K562 (cell line): ENCODE measurements around the gene DSTYK. TPM values are rescaled to one million over a fixed set of nuclear protein-coding genes. Genes with fewer than 3 reads are reported as not detected.

Source experiments
- BRF1 ChIP-seq: IDR thresholded peaks from 3 replicates; pipeline ENCODE4 v1.6.1; 2011; ENCODE audit warnings: borderline replicate concordance, mild to moderate bottlenecking; ENCODE audit not compliant: insufficient read length; ENCODE audit errors: extremely low read depth
- CSDE1 ChIP-seq, 2 experiments: fragments of 450-650 bp; IDR thresholded peaks; 2 replicates each; pipeline ENCODE4 v1.6.1; 2016; ENCODE audit warnings: mild to moderate bottlenecking in 1 of 2
- HDAC2 ChIP-seq: fragments of 450-650 bp; IDR thresholded peaks from 2 replicates; pipeline ENCODE4 v1.6.1; 2016; ENCODE audit warnings: mild to moderate bottlenecking
- ILK ChIP-seq: fragments of 450-650 bp; IDR thresholded peaks from 2 replicates; pipeline ENCODE4 v1.6.1; 2016; ENCODE audit warnings: missing genetic modification characterization, low read depth, mild to moderate bottlenecking, missing compliant biosample characterization, moderate library complexity, borderline replicate concordance
- KDM1A ChIP-seq, 2 experiments: fragments of 450-650 bp; IDR thresholded peaks; 2 replicates each; pipeline ENCODE4 v1.6.1; 2016; ENCODE audit warnings: mild to moderate bottlenecking in 2 of 2
- RCOR1 ChIP-seq, 2 experiments: IDR thresholded peaks; 2 replicates each; pipeline ENCODE4 v1.6.1; 2012; ENCODE audit warnings: low read depth in 2 of 2, low read length in 2 of 2, borderline replicate concordance in 1 of 2, improper control_type of control experiment in 1 of 2
- SREBF1 ChIP-seq: fragments of 150-350 bp; IDR thresholded peaks from 2 replicates; pipeline ENCODE4 v1.6.1; 2014; ENCODE audit warnings: antibody characterized with exemption, low read depth, low read length, borderline replicate concordance
- ZKSCAN1 ChIP-seq: fragments of 150-350 bp; IDR thresholded peaks from 2 replicates; pipeline ENCODE4 v1.6.1; 2016; ENCODE audit warnings: low read depth, low read length
- ZNF644 ChIP-seq: fragments of 200-800 bp; sonication (Bioruptor generic); IDR thresholded peaks from 2 replicates; pipeline ENCODE4 v1.6.1; 2016; ENCODE audit warnings: low read depth, missing genetic modification characterization, missing compliant biosample characterization
- polyA plus RNA-seq, 8 experiments: library from polyadenylated mRNA; depleted of rRNA in 4 of 8; stranded (reverse) in 5 of 8; unstranded in 3 of 8; fragments of >200 nt; fragmentation: Nextera tagmentation in 2 of 8; fragmentation: Illumina TruSeq in 1 of 8; extraction: Ambion mirVana in 2 of 8; extraction: Trizol in 1 of 8; gene quantifications; 2 replicates each; pipeline versions ENCODE4 v1.2.1 to v1.2.3, GENCODE V29; 2011 to 2014; ENCODE audit warnings: inconsistent platforms in 1 of 8, missing spikeins in 1 of 8
- total RNA-seq, 7 experiments: library from RNA; depleted of rRNA in 6 of 7; stranded (reverse); fragments of >200 nt in 6 of 7; fragmentation: Illumina TruSeq in 2 of 7; extraction: Trizol in 2 of 7; gene quantifications; 2 replicates each; pipeline versions ENCODE4 v1.2.1 to v1.2.3, GENCODE V29; 2011 to 2021; ENCODE audit warnings: low replicate concordance in 1 of 7
- TF ChIP-seq, protein P1 (sequence below): fragments of 450-650 bp; IDR thresholded peaks from 2 replicates; pipeline ENCODE4 v1.6.1; 2016; ENCODE audit warnings: antibody characterized with exemption
- TF ChIP-seq, protein P2 (sequence below): conservative IDR thresholded peaks from 2 replicates; pipeline ENCODE4 v1.6.1; 2011; ENCODE audit warnings: low read depth, mild to moderate bottlenecking, low read length; ENCODE audit not compliant: control insufficient read depth
- TF ChIP-seq, protein P3 (sequence below): fragments of 450-650 bp; IDR thresholded peaks from 2 replicates; pipeline ENCODE4 v1.6.1; 2016; ENCODE audit warnings: mild to moderate bottlenecking, moderate library complexity

Gene DSTYK
- total and polyA plus RNA-seq, 9 of the 15 experiments (the other 6 are each of a cell fraction or from before 2014, with no cell fraction given): 4.2 to 7.1 (median 6.2) TPM

DNA sequence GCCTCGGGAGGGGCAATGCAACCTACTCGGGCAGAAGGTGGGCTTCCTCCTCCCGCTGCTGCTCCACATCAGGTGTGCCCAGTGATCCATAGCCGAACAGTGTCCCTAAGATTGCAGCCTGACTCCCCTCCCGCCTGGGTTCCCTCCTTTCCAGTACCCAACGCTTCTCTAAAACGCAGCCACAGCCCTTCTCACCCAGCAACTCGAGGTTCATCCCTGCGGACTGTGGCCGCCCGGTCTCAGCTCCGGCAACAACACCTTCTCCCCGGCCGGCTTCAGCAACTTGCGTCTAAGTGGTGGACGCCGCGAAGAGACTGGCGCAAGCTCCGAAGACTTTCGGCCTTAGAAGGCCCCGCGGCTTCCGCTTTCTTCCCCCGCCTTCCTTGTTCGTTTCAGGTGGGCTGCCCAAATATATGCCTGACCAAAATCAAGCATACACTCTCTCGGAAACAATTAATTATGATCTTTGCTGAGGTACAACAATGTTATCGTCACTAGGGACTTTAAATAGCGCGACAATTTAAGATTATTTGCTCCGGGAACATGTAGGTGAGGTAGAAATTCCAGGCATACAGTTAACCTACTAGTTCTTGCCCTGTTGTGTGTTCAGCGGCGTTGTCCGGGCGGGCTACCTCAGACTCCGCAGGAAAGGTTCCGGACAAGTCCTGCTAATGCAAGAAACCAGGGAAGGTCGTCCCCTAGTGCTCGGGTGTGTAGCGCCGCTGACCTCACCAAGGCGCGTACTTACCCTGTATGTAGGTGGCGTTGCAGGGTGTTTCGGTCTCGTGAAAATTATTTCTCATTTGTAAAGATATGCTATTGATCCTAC lies 89.6 kb downstream of the DSTYK start, which contains the start of gene RBBP5 (continued):
- peak in 1 of 2 experiments; percentile 44; a peak in 2 of 4 replicates for TF ChIP-seq KDM1A (IDR thresholded peaks at IDR 0.05)
- TF ChIP-seq, protein P1, sequence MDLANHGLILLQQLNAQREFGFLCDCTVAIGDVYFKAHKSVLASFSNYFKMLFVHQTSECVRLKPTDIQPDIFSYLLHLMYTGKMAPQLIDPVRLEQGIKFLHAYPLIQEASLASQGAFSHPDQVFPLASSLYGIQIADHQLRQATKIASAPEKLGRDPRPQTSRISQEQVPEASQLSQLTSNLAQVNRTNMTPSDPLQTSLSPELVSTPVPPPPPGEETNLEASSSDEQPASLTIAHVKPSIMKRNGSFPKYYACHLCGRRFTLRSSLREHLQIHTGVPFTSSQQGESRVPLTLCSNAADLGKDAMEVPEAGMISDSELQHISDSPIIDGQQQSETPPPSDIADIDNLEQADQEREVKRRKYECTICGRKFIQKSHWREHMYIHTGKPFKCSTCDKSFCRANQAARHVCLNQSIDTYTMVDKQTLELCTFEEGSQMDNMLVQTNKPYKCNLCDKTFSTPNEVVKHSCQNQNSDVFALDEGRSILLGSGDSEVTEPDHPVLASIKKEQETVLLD: peak; percentile 82; the same call in 1 of the 2 replicates
- TF ChIP-seq HDAC2: 0 out of 2 replicates have a peak, but pooled peaks have one; percentile 67
- TF ChIP-seq, protein P2, sequence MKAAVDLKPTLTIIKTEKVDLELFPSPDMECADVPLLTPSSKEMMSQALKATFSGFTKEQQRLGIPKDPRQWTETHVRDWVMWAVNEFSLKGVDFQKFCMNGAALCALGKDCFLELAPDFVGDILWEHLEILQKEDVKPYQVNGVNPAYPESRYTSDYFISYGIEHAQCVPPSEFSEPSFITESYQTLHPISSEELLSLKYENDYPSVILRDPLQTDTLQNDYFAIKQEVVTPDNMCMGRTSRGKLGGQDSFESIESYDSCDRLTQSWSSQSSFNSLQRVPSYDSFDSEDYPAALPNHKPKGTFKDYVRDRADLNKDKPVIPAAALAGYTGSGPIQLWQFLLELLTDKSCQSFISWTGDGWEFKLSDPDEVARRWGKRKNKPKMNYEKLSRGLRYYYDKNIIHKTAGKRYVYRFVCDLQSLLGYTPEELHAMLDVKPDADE: no peak; the same call in 1 of the 2 replicates
- peak; percentile 91 for TF ChIP-seq ZKSCAN1
- peak in 1 of 2 experiments; percentile 63; a peak in 1 of 4 replicates for TF ChIP-seq CSDE1 (IDR thresholded peaks at IDR 0.05)
- peak; percentile 83; the same call in 1 of the 2 replicates for TF ChIP-seq SREBF1
- peak in 1 of 2 experiments; percentile 75; a peak in 1 of 4 replicates for TF ChIP-seq RCOR1 (IDR thresholded peaks at IDR 0.05; ENCODE audit: borderline replicate concordance in 1 of 2, low read depth in 2 of 2, low read length in 2 of 2)
- TF ChIP-seq ZNF644 (tag): peak; percentile 82; the same call in 1 of the 2 replicates
- TF ChIP-seq BRF1: no peak
- TF ChIP-seq ILK (tag): no peak
- TF ChIP-seq, protein P3, sequence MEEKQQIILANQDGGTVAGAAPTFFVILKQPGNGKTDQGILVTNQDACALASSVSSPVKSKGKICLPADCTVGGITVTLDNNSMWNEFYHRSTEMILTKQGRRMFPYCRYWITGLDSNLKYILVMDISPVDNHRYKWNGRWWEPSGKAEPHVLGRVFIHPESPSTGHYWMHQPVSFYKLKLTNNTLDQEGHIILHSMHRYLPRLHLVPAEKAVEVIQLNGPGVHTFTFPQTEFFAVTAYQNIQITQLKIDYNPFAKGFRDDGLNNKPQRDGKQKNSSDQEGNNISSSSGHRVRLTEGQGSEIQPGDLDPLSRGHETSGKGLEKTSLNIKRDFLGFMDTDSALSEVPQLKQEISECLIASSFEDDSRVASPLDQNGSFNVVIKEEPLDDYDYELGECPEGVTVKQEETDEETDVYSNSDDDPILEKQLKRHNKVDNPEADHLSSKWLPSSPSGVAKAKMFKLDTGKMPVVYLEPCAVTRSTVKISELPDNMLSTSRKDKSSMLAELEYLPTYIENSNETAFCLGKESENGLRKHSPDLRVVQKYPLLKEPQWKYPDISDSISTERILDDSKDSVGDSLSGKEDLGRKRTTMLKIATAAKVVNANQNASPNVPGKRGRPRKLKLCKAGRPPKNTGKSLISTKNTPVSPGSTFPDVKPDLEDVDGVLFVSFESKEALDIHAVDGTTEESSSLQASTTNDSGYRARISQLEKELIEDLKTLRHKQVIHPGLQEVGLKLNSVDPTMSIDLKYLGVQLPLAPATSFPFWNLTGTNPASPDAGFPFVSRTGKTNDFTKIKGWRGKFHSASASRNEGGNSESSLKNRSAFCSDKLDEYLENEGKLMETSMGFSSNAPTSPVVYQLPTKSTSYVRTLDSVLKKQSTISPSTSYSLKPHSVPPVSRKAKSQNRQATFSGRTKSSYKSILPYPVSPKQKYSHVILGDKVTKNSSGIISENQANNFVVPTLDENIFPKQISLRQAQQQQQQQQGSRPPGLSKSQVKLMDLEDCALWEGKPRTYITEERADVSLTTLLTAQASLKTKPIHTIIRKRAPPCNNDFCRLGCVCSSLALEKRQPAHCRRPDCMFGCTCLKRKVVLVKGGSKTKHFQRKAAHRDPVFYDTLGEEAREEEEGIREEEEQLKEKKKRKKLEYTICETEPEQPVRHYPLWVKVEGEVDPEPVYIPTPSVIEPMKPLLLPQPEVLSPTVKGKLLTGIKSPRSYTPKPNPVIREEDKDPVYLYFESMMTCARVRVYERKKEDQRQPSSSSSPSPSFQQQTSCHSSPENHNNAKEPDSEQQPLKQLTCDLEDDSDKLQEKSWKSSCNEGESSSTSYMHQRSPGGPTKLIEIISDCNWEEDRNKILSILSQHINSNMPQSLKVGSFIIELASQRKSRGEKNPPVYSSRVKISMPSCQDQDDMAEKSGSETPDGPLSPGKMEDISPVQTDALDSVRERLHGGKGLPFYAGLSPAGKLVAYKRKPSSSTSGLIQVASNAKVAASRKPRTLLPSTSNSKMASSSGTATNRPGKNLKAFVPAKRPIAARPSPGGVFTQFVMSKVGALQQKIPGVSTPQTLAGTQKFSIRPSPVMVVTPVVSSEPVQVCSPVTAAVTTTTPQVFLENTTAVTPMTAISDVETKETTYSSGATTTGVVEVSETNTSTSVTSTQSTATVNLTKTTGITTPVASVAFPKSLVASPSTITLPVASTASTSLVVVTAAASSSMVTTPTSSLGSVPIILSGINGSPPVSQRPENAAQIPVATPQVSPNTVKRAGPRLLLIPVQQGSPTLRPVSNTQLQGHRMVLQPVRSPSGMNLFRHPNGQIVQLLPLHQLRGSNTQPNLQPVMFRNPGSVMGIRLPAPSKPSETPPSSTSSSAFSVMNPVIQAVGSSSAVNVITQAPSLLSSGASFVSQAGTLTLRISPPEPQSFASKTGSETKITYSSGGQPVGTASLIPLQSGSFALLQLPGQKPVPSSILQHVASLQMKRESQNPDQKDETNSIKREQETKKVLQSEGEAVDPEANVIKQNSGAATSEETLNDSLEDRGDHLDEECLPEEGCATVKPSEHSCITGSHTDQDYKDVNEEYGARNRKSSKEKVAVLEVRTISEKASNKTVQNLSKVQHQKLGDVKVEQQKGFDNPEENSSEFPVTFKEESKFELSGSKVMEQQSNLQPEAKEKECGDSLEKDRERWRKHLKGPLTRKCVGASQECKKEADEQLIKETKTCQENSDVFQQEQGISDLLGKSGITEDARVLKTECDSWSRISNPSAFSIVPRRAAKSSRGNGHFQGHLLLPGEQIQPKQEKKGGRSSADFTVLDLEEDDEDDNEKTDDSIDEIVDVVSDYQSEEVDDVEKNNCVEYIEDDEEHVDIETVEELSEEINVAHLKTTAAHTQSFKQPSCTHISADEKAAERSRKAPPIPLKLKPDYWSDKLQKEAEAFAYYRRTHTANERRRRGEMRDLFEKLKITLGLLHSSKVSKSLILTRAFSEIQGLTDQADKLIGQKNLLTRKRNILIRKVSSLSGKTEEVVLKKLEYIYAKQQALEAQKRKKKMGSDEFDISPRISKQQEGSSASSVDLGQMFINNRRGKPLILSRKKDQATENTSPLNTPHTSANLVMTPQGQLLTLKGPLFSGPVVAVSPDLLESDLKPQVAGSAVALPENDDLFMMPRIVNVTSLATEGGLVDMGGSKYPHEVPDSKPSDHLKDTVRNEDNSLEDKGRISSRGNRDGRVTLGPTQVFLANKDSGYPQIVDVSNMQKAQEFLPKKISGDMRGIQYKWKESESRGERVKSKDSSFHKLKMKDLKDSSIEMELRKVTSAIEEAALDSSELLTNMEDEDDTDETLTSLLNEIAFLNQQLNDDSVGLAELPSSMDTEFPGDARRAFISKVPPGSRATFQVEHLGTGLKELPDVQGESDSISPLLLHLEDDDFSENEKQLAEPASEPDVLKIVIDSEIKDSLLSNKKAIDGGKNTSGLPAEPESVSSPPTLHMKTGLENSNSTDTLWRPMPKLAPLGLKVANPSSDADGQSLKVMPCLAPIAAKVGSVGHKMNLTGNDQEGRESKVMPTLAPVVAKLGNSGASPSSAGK: peak; percentile 55; the same call in 1 of the 2 replicates
